Mononuclear cell (primary cell): ENCODE results near the gene C4orf51. TPM values are rescaled to one million over a fixed set of nuclear protein-coding genes. Genes with fewer than 3 reads are reported as not detected.

Experiments used
- H3K27me3 ChIP-seq: 2 replicates; pipeline ENCODE4 v1.6.0; 2011; ENCODE audit warnings: low read length, control low read depth; ENCODE audit not compliant: insufficient read depth
- H3K4me1 ChIP-seq: 2 replicates; pipeline ENCODE4 v1.5.1; 2011; ENCODE audit warnings: mild to moderate bottlenecking, low read length, control low read depth; ENCODE audit not compliant: insufficient read depth
- H3K4me3 ChIP-seq: 2 replicates; pipeline ENCODE4 v1.5.1; 2011; ENCODE audit warnings: mild to moderate bottlenecking, low read length, moderate library complexity
- H3K9me3 ChIP-seq: 2 replicates; pipeline ENCODE4 v1.5.1; 2011; ENCODE audit warnings: low read depth, mild to moderate bottlenecking, control low read depth, low read length
- total RNA-seq: library from RNA; depleted of rRNA; stranded (reverse); fragments of >200 nt; gene quantifications from one replicate; pipeline ENCODE4 v1.2.3, GENCODE V29; 2012

C4orf51 gene
- total RNA-seq, 1 donor, result not detected

DNA sequence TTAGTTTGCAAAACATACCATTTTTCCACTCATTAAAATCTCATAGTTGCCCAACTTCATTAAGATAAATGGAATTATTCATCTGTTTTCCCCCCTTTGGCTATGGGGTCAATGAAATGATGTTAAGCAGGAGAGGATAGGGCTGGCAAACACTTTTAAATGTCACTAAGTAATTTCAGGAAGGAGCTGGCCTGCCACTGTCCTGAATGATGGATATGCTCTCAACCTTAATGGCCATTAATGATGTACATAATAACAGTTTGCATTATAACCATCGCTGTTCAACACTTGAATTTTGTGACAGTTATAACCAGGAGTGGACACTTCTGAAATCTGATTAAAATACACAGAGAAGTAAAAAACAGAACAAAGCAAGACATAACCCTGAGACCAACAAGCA, 77.2 kb downstream of the C4orf51 start:
- Histone ChIP-seq H3K4me3 (no peak overlapping the region), H3K4me1 (no peaks in the 10 kb centered on the region), H3K9me3 (no peaks in the 10 kb centered on the region), H3K27me3 (no peaks in the 10 kb centered on the region)

DNA sequence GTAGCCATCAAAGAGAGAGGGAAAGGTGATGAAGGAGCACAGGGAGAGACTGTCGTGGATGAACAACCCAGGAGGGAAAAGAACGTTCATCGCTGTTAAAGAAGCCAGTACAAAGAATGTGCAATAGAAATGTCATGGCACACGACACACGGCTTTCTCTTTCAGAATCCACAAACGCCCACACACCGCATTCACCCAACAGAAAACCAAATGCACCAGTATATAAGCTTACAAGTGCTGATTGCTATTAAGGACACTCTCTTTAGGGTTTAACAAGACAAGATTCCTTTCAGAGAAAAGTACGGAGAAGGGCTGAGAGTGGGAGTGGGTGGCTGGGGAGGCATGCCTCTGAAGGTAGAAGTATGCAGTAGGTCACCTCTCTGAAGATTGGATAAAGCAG, 80.2 kb downstream of the C4orf51 start:
- Histone ChIP-seq H3K4me3 (no peak overlapping the region), H3K9me3 (no peaks in the 10 kb centered on the region), H3K4me1 (no peaks in the 10 kb centered on the region)

DNA sequence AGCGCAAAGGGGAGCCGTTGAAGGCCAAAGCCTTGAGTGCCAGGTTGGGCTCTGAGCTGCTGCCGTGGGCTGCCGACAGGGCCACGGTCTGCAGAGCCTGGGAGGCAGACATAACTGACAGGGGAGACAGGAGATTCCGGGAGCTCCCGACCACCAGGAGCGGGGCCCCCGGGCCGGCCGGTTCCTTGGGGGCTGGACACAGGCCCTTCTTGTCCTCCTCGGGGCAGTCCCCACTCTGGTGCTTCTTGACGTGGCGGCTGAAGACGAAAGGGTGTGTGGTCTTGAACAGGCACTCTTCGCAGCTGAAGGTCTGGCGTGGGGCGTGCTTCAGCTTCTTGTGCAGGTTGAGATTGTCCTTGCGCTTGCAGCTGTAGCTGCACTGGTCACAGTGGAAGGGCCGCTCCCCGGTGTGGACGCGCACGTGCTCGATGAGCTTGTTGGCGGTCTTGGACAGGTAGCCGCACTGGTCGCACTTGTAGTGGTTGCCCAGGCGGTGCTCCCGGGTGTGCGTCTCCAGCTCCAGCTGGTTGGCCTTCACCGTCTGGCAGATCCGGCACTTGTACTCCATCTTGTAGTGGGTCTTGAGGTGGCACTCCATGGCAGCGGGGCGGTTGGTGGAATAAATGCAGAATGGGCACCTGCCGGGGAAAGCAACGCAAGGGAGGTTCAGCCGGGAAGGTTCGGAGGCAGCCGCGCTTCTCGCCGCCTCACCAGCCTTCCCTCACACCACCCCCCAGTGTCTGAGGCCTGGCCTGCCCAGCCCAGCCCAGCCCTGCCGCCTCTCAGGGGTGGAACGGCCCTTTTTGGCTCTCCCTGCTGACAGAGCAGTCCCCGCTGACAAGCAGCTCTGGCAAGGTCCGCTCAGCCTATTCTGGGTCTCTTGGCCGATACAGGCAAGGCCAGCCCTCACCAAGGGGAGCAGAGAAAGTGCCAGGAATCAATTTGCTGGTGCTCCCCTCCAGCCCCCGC, 81.3 kb downstream of the C4orf51 start:
- Histone ChIP-seq H3K9me3 (no peaks in the 10 kb centered on the region), H3K4me1 (no peaks in the 10 kb centered on the region), H3K4me3 (no peak overlapping the region), H3K27me3 (no peaks in the 10 kb centered on the region)

More for the DNA sequence above, 80.2 kb downstream of the C4orf51 start:
- H3K27me3 ChIP-seq, result no peaks in the 10 kb centered on the region

DNA sequence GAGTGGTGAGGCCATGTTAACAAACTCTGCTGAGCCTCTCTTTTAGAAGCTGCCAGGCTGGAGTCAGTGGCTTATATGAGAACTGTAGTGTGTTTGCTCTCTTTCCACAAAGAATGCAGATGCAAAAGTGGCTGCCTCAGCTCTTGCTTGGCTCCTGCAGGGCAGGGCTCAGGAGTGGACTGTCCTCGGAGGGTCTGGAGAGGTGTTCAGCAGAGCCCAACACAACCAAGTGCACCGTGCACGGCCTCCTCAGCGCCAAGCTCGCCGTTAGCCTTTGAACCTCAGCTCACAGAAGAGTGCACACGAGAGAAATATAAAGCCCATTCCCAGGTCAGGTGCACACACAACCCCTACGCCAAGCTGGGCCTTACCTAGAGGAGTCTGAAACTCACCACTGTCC, 82.8 kb downstream of the C4orf51 start:
- no peaks in the 10 kb centered on the region for H3K9me3 ChIP-seq
- no peaks in the 10 kb centered on the region for H3K27me3 ChIP-seq

GRCh38 chr4:145763399-145763798, 83.5 kb downstream of the C4orf51 start:
- H3K27me3 ChIP-seq, result no peaks in the 10 kb centered on the region
- H3K9me3 ChIP-seq, result no peaks in the 10 kb centered on the region
- H3K4me3 ChIP-seq, result no peak overlapping the region
- no peaks in the 10 kb centered on the region for H3K4me1 ChIP-seq

More for the DNA sequence above, 82.8 kb downstream of the C4orf51 start:
- Histone ChIP-seq H3K4me3 (no peak overlapping the region), H3K4me1 (no peaks in the 10 kb centered on the region)

GRCh38 chr4:145766273-145766672, 86.3 kb downstream of the C4orf51 start:
- H3K4me1 ChIP-seq, result peaks cover 7% of the 10 kb centered on the region
- H3K27me3 ChIP-seq, result no peaks in the 10 kb centered on the region
- H3K9me3 ChIP-seq, result no peaks in the 10 kb centered on the region
- no peak overlapping the region for H3K4me3 ChIP-seq

DNA sequence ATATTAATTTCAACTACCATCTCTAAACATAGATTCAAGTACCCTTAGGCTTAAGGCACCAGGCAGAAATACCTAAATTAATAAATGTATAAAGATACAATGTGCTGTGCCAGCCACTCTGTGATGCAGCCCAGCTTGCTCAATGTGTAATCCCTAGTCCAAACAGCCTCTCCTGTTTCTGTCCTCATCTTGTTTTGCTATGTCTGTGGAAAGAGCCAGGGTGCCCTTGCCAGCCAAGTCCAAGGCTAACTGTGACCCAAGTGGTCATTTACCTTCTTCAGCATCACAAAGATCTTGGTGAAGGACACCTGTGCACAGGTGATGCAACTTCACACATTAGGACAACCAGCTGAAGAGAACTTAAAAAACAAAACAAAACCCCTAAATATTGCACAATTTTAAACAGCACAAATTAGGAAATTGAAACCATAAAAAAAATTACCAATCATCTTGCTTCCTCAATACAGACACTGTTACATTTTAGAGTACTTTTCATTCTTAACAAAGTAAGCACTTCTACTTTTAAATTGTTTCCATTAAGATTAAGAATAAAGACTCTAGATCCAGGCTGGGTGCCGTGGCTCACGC, 89.6 kb downstream of the C4orf51 start:
- no peaks in the 10 kb centered on the region for H3K9me3 ChIP-seq
- H3K4me3 ChIP-seq, result no peak overlapping the region
- peaks cover 7% of the 10 kb centered on the region for H3K4me1 ChIP-seq
- H3K27me3 ChIP-seq, result no peaks in the 10 kb centered on the region

- no peaks in the 10 kb centered on the region for H3K27me3 ChIP-seq
Measured at GRCh38 chr4:145770124-145770523, 90.2 kb downstream of the C4orf51 start.

GRCh38 chr4:145772347-145772746, 92.4 kb downstream of the C4orf51 start:
- Histone ChIP-seq H3K4me1 (peaks cover 7% of the 10 kb centered on the region), H3K4me3 (no peak overlapping the region), H3K9me3 (no peaks in the 10 kb centered on the region), H3K27me3 (no peaks in the 10 kb centered on the region)

More at GRCh38 chr4:145770124-145770523, 90.2 kb downstream of the C4orf51 start:
- Histone ChIP-seq H3K4me3 (no peak overlapping the region), H3K4me1 (peaks cover 7% of the 10 kb centered on the region), H3K9me3 (no peaks in the 10 kb centered on the region)

GRCh38 chr4:145773581-145774234, 93.8 kb downstream of the C4orf51 start:
- Histone ChIP-seq H3K27me3 (no peaks in the 10 kb centered on the region), H3K4me1 (peaks cover 7% of the 10 kb centered on the region), H3K9me3 (no peaks in the 10 kb centered on the region), H3K4me3 (no peak overlapping the region)

GRCh38 chr4:145774473-145774872, 94.5 kb downstream of the C4orf51 start:
- H3K4me3 ChIP-seq, result no peak overlapping the region
- no peaks in the 10 kb centered on the region for H3K27me3 ChIP-seq
- H3K9me3 ChIP-seq, result no peaks in the 10 kb centered on the region
- H3K4me1 ChIP-seq, result peaks cover 10% of the 10 kb centered on the region

DNA sequence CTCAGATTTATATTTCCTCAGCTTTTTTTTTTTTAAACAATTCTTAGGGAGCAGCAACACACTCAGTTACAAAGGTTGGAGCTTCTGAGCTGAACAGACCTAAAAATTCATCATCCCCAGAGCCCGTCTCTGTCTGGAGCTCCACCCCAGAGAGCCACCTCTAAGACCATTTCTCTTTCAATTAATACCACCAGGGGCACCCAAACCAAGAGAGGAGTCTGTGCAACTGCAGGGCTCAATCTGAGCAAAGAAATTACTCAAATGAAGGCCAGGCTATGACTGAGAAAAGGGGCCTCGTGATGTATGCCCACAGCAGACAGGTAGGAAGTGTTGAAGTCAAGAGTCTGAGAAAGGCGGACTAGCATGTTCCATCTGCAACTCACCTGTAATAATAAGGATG, 95.5 kb downstream of the C4orf51 start:
- no peaks in the 10 kb centered on the region for H3K27me3 ChIP-seq
- H3K4me1 ChIP-seq, result peaks cover 5% of the 10 kb centered on the region
- H3K4me3 ChIP-seq, result no peak overlapping the region
- no peaks in the 10 kb centered on the region for H3K9me3 ChIP-seq

DNA sequence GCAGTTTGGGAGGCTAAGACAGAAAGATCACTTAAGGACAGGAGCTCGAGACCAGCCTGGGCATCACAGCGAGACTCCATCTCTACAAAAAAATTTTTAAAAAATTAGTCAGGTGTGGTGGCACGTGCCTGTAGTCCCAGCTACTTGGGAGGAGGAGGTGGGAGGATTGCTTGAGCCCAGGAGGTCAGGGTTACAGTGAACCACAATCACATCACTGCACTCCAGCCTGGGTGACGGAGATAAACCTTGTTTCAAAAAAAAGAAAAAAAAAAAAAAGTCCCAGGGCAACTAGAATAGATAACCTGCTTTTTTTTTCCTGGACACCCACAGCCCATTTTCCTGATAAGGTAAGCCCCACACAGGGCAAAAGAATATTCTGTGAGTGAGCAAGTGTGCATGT, 96.3 kb downstream of the C4orf51 start:
- Histone ChIP-seq H3K27me3 (no peaks in the 10 kb centered on the region), H3K4me3 (no peak overlapping the region), H3K4me1 (peaks cover 5% of the 10 kb centered on the region), H3K9me3 (no peaks in the 10 kb centered on the region)

GRCh38 chr4:145779319-145779801, 99.4 kb downstream of the C4orf51 start:
- H3K27me3 ChIP-seq, result no peaks in the 10 kb centered on the region

DNA sequence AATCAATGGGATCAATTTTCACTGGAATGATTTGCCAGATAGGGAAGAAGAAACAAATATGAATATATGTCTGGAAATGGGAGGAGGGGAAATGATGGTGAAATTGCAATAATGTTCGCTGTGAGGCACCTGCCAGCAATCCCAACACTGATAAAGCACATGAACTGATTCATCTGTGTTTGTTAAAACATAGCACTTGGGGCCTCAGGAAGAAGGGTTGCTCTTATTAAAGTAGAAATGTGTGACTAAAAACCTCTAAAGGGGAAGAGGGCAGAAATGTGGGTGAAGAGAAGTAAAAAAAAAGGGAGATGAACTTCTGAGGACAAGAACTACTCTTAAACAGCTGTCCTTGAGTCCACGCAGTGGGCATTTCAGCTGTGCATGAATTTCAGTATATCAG, 101.4 kb downstream of the C4orf51 start:
- Histone ChIP-seq H3K4me3 (no peak overlapping the region), H3K9me3 (no peaks in the 10 kb centered on the region), H3K4me1 (peaks cover 12% of the 10 kb centered on the region), H3K27me3 (no peaks in the 10 kb centered on the region)

More at GRCh38 chr4:145779319-145779801, 99.4 kb downstream of the C4orf51 start:
- Histone ChIP-seq H3K9me3 (no peaks in the 10 kb centered on the region), H3K4me3 (no peak overlapping the region), H3K4me1 (peaks cover 5% of the 10 kb centered on the region)
